Stomach (tissue), 4 donors: ENCODE measurements around the gene PLPPR2.

ENCODE experiments used
- CTCF ChIP-seq, 7 experiments: fragments of 450-650 bp in 4 of 7; fragments of 200-600 bp in 3 of 7; sonication (generic) in 3 of 7; IDR thresholded peaks; one replicate each; pipeline ENCODE4 v1.5.1; 2016 to 2019; ENCODE audit warnings: antibody characterized with exemption in 7 of 7, control low read depth in 2 of 7, mild to moderate bottlenecking in 1 of 7
- EP300 ChIP-seq: sonication (generic); formaldehyde crosslinking; IDR thresholded peaks from one replicate; pipeline ENCODE4 v1.6.1; 2017; ENCODE audit warnings: antibody characterized with exemption
- POLR2A ChIP-seq, 4 donors: fragments of 450-650 bp; IDR thresholded peaks; one replicate each; pipeline ENCODE4 v1.6.1; 2016; ENCODE audit warnings: antibody characterized with exemption in 4 of 4, control low read depth in 2 of 4, mild to moderate bottlenecking in 1 of 4, moderate library complexity in 1 of 4
- POLR2AphosphoS5 ChIP-seq, 3 donors: sonication (generic); formaldehyde crosslinking; IDR thresholded peaks; one replicate each; pipeline ENCODE4 v1.6.1; 2016; ENCODE audit warnings: antibody characterized with exemption in 3 of 3

DNA sequence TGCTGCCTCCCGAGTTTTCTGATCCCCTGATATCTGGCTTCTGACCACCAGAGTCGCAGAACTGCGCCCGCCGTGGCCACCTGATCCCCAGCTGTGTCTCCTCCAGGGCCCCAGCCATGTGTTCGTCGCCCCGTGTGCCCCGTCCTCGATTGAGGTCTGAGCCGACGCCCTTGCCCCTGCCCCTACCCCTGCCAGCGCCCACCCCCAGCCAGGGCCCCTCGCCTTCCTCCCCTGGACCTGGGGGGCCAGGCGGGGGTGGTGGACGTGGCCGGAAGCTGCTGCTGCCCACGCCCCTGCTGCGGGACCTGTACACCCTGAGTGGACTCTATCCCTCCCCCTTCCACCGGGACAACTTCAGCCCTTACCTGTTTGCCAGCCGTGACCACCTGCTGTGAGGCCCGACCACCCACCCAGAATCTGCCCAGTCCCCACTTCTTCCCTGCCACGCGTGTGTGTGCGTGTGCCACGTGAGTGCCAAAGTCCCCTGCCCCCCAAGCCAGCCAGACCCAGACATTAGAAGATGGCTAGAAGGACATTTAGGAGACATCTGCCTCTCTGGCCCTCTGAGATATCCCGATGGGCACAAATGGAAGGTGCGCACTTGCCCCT, 9.2 kb downstream of the PLPPR2 start:
- no peak for TF ChIP-seq CTCF (IDR thresholded peaks at IDR 0.05)
- TF ChIP-seq POLR2A (IDR thresholded peaks at IDR 0.05) = no peak
- TF ChIP-seq EP300 = no peak
- no peak for TF ChIP-seq POLR2AphosphoS5 (IDR thresholded peaks at IDR 0.05)
